Adrenal gland (tissue), 12 donors: ENCODE results near the gene KBTBD3. TPM values are rescaled to one million over a fixed set of nuclear protein-coding genes. Genes with fewer than 3 reads are reported as not detected.

Experiments used
- DNase-seq, 7 donors: peaks; one replicate each; pipeline ENCODE4 v3.0.0-alpha.2; 2019 to 2020
- H3K27ac ChIP-seq, 5 donors: fragments of 200-600 bp; sonication (generic) in 4 of 5; 1 replicate in 3 of 5; 2 replicates in 2 of 5; pipeline versions ENCODE4 v1.5.1 to v1.8.0; 2016 to 2020; ENCODE audit warnings: mild to moderate bottlenecking in 1 of 5
- H3K27me3 ChIP-seq: fragments of 200-600 bp; 2 replicates; pipeline ENCODE4 v1.8.0; 2021
- H3K36me3 ChIP-seq, 2 donors: fragments of 200-600 bp; replicated peaks in 1 of 2; 1 replicate in 1 of 2; 2 replicates in 1 of 2; pipeline versions ENCODE4 v1.5.1 to v1.8.0; 2018 to 2022
- H3K4me1 ChIP-seq, 2 donors: fragments of 200-600 bp; replicated peaks in 1 of 2; 1 replicate in 1 of 2; 2 replicates in 1 of 2; pipeline versions ENCODE4 v1.5.1 to v1.8.0; 2018 to 2021
- H3K4me3 ChIP-seq, 4 donors: fragments of 200-600 bp; sonication (generic) in 3 of 4; one replicate each; pipeline ENCODE4 v1.5.1; 2016 to 2018
- H3K9me3 ChIP-seq, 3 donors: fragments of 200-600 bp; sonication (generic) in 1 of 3; replicated peaks in 1 of 3; 1 replicate in 2 of 3; 2 replicates in 1 of 3; pipeline versions ENCODE4 v1.5.1 to v1.8.0; 2016 to 2021
- POLR2A ChIP-seq, 2 donors: fragments of 450-650 bp; IDR thresholded peaks; one replicate each; pipeline ENCODE4 v1.6.1; 2017; ENCODE audit warnings: antibody characterized with exemption in 2 of 2, mild to moderate bottlenecking in 2 of 2, moderate library complexity in 1 of 2
- WGBS, 4 donors: extraction: QIAGEN DNeasy Blood & Tissue Kit in 2 of 4; methylation state at CpG; one replicate each; pipeline versions ENCODE4 v1.1.5 to v1.1.7; 2013 to 2017; 5-methylcytosine and 5-hydroxymethylcytosine counted together
- intact Hi-C, 2 donors: fragments of 100-400 bp; cut with DNase I; formaldehyde crosslinking; loops; one replicate each; pipeline versions ENCODE4 v1.14.1 to v1.15.0; 2022 to 2023
- polyA plus RNA-seq, 3 donors: library from polyadenylated mRNA; stranded (reverse); fragments of 200-250 nt in 2 of 3; fragments of 350-450 nt in 1 of 3; fragmentation: Illumina TruSeq in 1 of 3; extraction: RNeasy Lipid Tissue Mini Kit (QIAGEN cat#74804) in 1 of 3; gene quantifications; one replicate each; pipeline ENCODE4 v1.2.3, GENCODE V29; 2013 to 2014
- total RNA-seq, 9 donors: library from RNA; depleted of rRNA in 4 of 9; stranded (reverse); fragments of >200 nt in 4 of 9; fragments of 120-200 nt in 1 of 9; fragmentation: NEBNext Ultra II Directional in 1 of 9; extraction: Animal tissue kit (Norgen Biotek cat#: 25700) in 1 of 9; gene quantifications; one replicate each; pipeline versions ENCODE4 v1.1.0 to v1.2.4, GENCODE V29; 2013 to 2023
- TF ChIP-seq, protein P1 (sequence below), 6 experiments: fragments of 450-650 bp in 4 of 6; fragments of 200-600 bp in 2 of 6; sonication (generic) in 1 of 6; IDR thresholded peaks; 1 replicate in 5 of 6; 2 replicates in 1 of 6; pipeline versions ENCODE4 v1.5.1 to v1.8.0; 2016 to 2021; ENCODE audit warnings: antibody characterized with exemption in 6 of 6, mild to moderate bottlenecking in 2 of 6, moderate library complexity in 1 of 6
- donor health status: healthy with polysubstance abuse.
- donor health status: Bipolar disorder and iron deficiency.
- donor health status: DM: yes; HTN: yes; CAD: no.
- donor health status: DM: no; HTN: no; CAD: no.
- donor health status: DM: no; HTN: no; CAD: no.
- donor health status: DM: yes; HTN: yes; CAD: no.

KBTBD3 gene
- total and polyA plus RNA-seq, 12 donors = 0.97 to 13.3 (median 5.6) TPM

DNA sequence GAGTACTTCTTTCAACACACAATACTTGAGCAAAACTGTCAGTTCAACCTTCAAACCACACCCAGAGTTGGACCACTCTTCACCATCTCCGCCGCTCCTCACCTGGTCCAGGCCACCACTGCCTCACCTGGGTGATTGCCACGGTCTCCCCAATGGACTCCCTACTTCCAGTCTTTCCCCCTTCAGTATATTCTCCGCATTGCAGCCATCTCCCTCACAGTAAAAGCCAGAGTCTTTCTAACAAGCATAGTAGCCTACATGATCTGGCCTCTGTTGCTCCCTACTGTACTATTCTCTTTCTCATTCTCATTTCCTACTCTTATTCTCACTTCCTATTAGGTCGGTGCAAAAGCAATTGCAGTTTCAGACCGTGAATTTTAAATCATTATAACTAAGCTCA, 28.8 kb upstream of the KBTBD3 start:
- 90 to 95% (median 91%) methylated on average over 6 of the region's 6 CpGs for WGBS, 4 donors
- H3K4me1 ChIP-seq = no peaks in the 10 kb centered on the region
- intact Hi-C loops = no loop called here
- H3K4me3 ChIP-seq = no peak overlapping the region
- H3K9me3 ChIP-seq = no peaks in the 10 kb centered on the region
- no peak for DNase-seq
- no peaks in the 10 kb centered on the region for H3K36me3 ChIP-seq
- TF ChIP-seq, protein P1, sequence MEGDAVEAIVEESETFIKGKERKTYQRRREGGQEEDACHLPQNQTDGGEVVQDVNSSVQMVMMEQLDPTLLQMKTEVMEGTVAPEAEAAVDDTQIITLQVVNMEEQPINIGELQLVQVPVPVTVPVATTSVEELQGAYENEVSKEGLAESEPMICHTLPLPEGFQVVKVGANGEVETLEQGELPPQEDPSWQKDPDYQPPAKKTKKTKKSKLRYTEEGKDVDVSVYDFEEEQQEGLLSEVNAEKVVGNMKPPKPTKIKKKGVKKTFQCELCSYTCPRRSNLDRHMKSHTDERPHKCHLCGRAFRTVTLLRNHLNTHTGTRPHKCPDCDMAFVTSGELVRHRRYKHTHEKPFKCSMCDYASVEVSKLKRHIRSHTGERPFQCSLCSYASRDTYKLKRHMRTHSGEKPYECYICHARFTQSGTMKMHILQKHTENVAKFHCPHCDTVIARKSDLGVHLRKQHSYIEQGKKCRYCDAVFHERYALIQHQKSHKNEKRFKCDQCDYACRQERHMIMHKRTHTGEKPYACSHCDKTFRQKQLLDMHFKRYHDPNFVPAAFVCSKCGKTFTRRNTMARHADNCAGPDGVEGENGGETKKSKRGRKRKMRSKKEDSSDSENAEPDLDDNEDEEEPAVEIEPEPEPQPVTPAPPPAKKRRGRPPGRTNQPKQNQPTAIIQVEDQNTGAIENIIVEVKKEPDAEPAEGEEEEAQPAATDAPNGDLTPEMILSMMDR (IDR thresholded peaks at IDR 0.05) = no peak
- TF ChIP-seq POLR2A (IDR thresholded peaks at IDR 0.05) = no peak
- H3K27me3 ChIP-seq = no peaks in the 10 kb centered on the region
- H3K27ac ChIP-seq = no peak overlapping the region

DNA sequence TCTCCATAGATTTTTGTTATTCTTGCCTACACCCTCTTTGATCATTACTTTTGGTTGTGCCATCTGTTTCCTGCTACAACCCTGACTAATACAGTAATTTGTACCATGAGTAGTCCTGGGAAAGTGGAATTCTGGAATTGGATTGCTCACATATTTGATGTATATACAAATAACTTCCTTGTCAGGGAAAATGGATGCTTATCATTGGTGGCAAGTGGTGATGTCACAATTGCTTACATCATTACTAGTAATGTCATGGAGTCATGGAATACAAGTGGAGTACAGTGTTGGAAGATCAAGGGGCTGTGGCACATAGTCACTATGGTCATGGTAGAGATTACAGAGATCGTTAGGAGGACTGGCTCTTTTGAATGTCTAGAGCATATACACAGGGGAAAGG, 24.7 kb upstream of the KBTBD3 start:
- intact Hi-C loops = no loop called here
- no peak for DNase-seq
- H3K36me3 ChIP-seq = peaks cover 0 to 22% of the 10 kb centered on the region in 2 donors
- H3K9me3 ChIP-seq = no peaks in the 10 kb centered on the region
- no peak overlapping the region for H3K4me3 ChIP-seq
- no peak overlapping the region for H3K27ac ChIP-seq
- no peak for TF ChIP-seq POLR2A (IDR thresholded peaks at IDR 0.05)
- TF ChIP-seq, protein P1 (IDR thresholded peaks at IDR 0.05) = no peak
- H3K4me1 ChIP-seq = no peaks in the 10 kb centered on the region
- 89 to 97% (median 91%) methylated on average over 1 of the region's 1 CpG for WGBS, 4 donors
- no peaks in the 10 kb centered on the region for H3K27me3 ChIP-seq

DNA sequence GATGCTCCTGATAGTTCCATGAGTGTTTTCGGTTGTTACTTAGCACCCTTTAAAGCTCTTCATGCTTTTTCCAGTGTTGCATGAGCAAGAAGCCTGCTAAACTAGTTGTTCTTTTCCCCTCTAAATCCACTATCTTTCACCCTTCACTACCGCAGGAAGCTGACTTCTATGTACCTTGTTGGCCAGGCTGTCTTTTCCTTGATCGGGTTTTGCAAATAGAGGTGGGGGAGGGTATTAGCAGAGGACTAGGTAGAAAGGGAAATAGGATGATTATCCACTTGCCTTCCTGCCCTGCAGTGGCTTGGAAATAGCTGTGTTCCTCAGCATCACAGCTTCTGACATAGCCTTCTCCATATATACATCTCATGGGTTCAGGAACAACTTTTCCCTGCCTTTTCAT, 24.2 kb upstream of the KBTBD3 start:
- H3K27me3 ChIP-seq = no peaks in the 10 kb centered on the region
- WGBS, 4 donors = 90 to 94% (median 90%) methylated on average over 3 of the region's 3 CpGs
- H3K9me3 ChIP-seq = no peaks in the 10 kb centered on the region
- H3K4me3 ChIP-seq = no peak overlapping the region
- TF ChIP-seq, protein P1 (IDR thresholded peaks at IDR 0.05) = no peak
- TF ChIP-seq POLR2A (IDR thresholded peaks at IDR 0.05) = no peak
- H3K36me3 ChIP-seq = peaks cover 0 to 27% of the 10 kb centered on the region in 2 donors
- DNase-seq = no peak
- H3K4me1 ChIP-seq = no peaks in the 10 kb centered on the region
- H3K27ac ChIP-seq = no peak overlapping the region
- intact Hi-C loops = no loop called here

DNA sequence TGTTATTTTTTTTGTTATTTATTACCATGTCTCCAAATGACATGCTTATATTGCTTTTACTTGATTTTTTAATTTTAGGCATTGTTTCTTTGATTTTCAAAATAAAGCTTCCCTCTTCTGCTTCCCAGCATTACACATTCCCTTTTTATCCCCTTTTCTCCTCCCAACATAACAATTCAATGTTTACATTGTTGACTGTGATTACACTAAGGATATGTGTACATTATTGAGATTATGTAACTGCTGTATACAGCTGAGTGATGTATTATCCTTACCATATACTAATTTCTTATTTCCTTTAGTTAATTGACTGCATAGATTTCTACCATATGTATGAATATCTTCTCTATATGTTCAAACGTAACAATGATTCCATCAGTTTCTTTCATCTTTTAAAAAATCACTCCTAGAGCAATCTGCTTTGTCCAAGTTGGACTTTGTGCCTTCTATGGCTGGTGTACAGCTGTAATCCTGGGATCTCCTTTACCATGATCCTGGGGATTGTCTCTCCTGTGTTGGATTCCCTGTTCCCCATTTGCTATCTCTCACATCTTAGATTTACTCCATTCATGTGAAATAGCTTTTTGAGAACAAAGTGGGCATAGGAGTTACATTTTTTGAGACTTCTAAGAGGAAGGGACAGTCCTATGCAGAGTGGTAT, 21.9 kb upstream of the KBTBD3 start:
- peaks cover 0 to 44% of the 10 kb centered on the region in 2 donors for H3K36me3 ChIP-seq
- H3K27ac ChIP-seq = no peak overlapping the region
- 88 to 97% (median 94%) methylated on average over 1 of the region's 1 CpG for WGBS, 4 donors
- no peak overlapping the region for H3K4me3 ChIP-seq
- no peaks in the 10 kb centered on the region for H3K4me1 ChIP-seq
- no peaks in the 10 kb centered on the region for H3K9me3 ChIP-seq
- intact Hi-C loops = no loop called here
- TF ChIP-seq, protein P1 (IDR thresholded peaks at IDR 0.05) = no peak
- no peak for TF ChIP-seq POLR2A (IDR thresholded peaks at IDR 0.05)
- no peaks in the 10 kb centered on the region for H3K27me3 ChIP-seq
- DNase-seq = no peak
